NCI-H524 treated with DMSO at 0.1 percent for 48 hours (cell line): ENCODE data around the gene ANKS3.

ENCODE experiments used
- DNase-seq: peaks from one replicate; lab custom pipeline; 2025; lab: John Stamatoyannopoulos, UW

The ANKS3 gene

GRCh38 chr16:4648917-4649316 lies 85.2 kb downstream of the ANKS3 start:
- no peak for DNase-seq

GRCh38 chr16:4647644-4647980 lies 86.5 kb downstream of the ANKS3 start:
- no peak for DNase-seq

GRCh38 chr16:4646773-4647643 lies 87.1 kb downstream of the ANKS3 start:
- no peak for DNase-seq
